Left forelimb (tissue), 1 donor: ENCODE measurements around the gene SCD5.

Experiments
- DNase-seq: peaks from one replicate; pipeline ENCODE4 v3.0.0-alpha.2; 2018; ENCODE audit warnings: low spot score

The SCD5 gene

DNA sequence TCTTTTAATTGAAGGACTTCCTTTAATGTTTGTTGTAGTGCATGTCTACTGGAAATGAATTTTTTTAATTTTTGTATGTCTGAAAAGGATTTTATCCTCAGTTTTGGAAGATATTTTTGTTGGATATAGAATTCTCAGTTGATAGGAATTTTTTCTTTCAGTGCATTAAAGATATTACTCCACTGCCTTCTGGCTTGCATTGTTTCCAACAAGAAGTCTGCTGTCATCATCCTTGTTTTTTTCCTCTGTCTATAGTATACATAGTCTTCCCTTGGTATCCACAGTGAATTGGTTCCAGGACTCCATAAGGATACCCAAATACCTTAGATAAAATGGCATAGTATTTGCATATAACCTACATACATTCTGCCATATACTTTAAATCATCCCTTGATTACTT is 33.5 kb downstream of the SCD5 start:
- DNase-seq = no peak

DNA sequence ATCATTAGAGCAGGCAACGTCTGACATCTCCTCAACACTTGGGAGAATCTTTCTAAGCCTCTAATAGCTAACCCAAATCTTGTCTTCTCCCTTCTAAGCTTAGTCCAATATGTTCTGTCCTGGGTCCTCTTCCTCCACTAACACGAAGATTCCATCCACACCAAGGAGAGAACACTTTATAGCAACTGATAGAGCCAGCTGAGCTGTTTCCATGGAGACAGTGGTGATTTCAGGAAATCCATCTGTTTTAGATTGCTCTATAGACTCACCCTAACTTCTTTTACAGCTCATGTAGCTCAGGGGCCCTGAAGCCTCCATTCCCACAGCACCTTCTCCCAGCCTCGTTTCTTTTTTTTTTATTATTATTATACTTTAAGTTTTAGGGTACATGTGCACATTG is 37.4 kb downstream of the SCD5 start:
- DNase-seq = no peak

DNA sequence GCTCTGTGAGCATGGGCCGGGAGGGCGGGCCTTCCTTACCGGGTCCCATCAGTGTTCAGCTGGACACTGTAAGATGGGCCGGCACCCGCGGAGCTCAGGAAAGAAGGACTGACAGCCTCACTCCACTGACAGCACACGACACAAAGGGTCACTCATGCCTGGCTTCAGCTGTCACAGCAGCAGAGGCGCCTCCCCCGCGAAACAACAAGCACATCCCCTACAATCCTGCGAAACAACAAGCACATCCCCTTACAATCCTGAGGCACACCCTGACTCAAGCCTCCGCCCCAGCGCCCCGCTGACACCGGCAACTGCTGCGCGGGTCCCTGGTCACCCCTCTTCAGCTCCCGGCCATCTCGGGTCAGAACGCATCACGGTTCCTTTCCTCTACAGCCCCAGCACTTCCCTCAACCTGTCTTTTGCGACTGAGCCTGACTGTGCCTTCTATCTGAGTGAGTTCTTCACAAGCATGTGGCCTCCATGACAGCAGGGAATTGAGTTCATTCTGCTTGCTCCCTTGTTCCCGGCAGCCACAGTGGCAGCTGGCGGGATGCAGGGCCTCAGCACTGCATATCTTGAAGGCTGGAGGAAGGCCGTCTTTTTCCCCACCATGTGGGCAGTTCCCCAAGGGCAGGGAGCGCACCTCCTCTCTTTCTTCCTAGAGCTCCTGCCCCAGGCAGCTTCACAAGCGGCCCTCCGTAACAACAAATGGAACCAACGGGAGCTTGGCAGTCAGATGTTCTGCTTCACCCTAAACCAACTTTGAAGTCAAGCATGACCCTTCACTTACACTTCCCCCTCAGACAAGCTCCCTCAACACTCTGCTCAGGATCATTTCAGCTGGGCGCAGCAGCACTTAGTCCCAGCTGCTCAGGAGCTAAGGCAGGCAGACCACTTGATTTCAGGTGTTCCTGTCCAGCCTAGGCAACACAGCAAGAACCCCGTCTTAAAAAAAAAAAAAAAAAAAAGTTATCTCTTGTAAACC is 39.6 kb downstream of the SCD5 start:
- DNase-seq = no peak

DNA sequence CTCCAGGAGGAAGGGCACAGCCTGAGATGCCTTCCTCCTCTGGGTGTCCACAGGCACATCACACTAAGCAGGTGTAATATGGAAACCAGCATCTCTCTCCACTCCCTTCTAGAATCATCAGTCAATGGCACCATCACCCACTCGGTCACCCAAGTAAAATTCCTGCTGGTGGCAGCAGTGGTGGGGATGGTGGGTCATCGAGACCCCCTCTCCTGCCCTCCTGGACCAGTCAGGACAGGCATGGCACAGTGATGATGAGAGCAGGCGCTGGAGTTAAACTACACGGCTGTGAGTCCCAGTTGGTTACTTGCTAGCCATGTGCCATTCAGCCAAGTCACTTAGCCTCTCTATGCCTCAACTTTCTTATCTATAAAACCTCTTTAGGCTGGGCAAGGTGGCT is 42.5 kb downstream of the SCD5 start:
- DNase-seq = no peak

DNA sequence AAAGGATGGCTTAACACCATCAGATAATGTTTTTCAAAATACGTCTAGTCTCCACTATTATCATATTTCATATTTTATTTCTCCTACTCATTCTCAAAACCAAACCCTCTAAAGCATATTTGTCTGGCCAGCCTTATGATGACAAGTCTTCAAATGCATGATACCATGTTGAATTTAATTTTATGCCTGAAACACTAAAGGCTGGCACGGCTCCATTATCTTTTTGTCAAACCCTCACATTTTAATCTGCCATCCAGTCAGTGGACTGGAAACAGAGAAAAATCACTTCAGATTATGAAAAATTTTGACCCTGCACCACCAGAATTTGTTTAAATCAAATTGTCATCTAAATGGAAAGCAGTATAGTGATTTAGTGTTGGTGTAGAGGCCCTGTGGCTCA is 42.9 kb downstream of the SCD5 start:
- no peak for DNase-seq

DNA sequence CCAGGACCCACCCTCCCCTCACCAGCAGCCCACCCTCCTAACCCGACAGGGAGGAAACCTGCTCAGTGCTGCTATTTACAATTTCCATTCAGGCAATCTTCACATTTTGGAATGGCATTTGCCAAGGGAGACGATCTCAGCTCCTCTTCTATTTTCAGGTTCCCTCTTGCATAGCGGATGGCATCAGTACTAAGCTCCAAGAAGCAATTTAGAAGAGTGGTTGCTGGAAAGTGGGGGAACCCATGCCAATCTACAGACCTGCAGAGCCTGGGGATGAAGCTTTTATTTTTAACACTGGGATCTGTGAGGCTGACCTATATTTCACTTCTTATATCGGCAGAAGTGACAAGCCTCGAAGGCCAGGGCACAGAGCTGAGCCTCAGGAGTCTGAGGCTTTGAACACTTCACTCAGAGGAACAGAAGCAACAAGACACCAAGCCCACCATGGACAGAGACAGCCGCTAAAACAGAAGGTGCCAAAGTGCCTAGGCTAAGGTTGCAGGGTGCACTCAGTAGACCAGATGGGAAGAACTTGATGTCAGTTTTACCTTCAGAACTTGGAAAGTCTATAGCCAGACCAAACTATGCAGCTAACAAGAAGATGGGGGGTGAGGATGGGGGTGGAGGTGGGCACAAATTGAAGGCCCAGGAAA is 44.0 kb downstream of the SCD5 start:
- DNase-seq = no peak

DNA sequence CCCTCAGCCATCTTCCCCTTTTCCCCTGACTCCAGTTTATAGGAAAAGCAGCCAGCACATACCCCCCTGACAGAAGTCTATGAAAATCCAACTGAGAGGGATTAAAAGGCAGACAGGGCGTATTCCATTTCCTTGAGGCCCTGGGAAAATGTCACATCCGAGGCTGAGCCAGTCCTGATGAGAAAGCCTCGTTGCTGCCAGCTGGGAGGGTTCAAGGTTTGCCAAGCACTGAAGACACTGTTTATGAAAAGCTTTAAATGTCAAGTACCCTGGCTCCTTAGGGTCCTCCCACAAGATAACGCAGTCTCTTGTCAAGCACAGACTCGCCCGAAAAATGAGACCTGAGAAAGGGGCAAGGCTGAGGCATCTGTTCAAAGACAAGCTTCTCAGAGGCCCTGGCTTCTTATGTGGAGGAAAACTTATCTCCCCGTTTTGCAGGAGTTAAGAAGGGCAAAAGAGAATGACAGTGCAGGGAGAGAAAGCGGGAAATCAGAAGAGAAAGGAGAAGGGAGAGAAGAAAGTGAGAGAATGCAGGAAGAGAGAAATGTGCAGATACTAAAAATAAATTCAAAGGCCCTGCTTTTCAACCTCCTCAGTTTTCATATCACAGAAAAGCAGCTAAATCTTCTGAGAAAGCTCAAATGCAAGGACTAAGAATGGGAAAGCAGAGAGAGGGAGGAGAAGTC is 44.7 kb downstream of the SCD5 start:
- DNase-seq = no peak

DNA sequence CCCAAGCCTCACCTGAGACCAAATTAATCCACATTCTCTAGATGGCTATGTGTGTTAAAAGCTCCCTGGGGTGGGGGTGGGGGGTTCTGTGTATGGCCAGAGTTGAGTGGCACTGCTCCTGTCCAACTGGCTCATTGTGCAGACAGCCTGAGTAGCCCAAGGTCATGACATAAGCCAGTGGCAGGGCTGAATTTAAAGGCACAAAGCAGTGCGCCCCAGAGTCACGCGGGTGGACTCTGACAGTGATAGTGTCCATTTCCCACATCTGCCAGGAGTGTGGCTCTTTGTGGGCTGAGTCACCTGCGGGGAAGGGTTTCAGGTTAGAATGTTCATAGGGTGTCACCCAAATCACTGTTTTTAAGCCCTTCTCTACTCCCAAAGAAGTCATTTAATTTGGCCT is 45.4 kb downstream of the SCD5 start:
- DNase-seq = no peak

DNA sequence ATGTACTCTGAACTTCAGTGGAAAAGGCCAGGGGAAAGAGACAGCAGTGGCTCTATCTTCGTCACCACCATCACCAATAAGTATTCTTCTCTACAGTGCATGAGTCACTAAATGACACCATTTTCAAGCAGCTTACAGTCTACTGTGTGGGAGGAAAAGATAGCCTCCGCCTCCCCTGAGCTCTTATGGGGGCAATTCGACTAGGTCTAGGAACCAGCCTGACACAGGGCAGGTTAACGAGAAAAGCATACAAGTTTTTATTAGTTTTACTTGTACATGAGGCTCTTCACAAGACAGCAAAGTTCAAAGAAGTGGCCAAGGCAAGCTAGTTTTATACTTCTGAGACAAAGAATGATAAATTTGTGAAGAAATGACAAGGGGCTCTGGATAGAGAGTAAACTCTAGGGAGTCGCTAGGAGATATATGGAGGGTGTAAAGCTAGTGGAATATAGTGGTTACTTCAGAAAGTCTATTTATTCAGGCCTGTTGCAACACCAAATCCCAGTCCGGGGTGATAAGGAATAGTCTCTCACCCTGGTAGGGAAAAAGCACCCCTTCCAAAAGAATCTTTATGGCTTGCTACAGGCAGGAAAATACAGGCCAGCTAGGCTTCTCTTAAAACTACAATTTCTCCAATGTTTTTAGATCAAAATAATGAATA is 49.7 kb downstream of the SCD5 start:
- DNase-seq = no peak

DNA sequence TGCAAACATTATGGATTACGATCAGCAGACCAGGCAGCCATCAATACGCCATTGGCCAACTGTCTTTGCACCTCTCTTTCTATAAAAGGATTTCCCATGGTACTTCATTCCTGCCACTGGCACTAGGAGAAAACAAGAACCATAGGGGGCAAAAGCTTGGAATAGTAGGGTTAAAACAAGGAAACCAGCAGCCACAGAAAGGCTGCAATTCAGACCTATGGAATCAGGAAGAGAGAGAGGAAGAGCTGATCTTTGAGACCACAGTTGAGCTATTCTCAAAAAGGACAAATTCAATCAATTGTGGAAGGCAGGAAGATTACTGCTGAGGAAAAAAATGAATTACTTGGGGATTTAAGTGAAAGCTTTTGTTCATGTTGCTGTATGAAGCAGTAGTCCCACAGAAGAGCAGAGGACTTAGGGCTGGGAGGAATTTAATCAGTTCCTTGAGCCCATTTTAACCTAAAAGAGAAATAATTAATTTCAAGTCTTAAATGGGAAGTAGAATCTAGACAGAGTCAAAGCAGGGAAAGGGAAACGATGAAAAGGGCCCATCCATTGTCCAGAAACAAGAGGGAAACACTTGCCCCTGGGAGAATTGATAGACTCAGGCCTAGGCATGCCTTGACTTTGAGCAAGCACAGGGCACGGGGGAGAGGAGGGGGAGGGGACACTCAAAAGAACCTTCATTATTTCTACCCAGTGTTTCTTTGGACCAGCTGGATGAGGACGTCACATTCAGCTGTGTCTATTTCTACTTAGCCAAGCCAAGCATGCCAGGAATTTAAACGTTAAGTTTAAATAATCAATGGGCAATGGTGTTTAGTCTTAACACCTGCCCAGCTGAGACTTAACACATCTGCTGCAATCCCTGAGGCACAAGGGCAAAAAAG is 50.7 kb downstream of the SCD5 start:
- no peak for DNase-seq

DNA sequence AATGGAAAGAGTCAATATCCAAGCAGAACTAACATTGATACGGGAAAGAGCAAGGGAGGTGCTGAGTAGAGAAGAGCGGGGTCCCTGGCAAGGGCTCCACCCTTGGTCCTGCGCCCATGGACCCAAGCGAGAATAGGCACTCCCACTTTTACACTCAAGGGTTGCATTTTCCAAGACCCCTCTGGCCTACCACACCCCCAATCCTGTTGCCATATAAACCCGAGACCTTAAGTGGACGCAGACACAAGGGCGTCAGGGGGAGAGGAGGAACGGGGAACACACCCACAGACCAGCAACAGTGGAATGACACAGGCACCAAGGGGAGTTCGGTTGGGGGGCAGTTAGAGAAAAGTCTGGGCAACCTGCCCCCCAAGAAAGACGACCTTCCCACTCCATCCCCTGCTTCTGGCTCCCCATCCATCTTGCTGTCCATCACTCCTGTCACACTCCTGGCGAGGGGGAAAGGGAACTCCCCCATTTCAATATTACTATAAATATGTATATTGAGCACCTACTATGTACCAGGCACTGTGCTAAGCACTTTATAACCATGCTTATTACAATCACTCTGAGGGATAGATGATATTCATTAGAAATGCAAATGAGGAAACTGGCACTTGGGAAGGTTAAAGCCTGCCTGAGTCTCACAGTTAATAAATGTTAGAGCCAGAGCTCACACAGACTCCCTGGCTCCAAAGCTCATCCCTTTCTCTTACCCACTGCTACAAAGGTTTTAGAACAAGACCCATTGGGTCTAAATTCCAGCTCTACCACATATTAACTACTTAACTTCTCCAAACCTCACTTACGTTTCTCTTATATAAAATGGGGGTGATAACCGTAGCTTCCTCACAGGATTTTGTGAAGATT is 51.7 kb downstream of the SCD5 start:
- DNase-seq = no peak

DNA sequence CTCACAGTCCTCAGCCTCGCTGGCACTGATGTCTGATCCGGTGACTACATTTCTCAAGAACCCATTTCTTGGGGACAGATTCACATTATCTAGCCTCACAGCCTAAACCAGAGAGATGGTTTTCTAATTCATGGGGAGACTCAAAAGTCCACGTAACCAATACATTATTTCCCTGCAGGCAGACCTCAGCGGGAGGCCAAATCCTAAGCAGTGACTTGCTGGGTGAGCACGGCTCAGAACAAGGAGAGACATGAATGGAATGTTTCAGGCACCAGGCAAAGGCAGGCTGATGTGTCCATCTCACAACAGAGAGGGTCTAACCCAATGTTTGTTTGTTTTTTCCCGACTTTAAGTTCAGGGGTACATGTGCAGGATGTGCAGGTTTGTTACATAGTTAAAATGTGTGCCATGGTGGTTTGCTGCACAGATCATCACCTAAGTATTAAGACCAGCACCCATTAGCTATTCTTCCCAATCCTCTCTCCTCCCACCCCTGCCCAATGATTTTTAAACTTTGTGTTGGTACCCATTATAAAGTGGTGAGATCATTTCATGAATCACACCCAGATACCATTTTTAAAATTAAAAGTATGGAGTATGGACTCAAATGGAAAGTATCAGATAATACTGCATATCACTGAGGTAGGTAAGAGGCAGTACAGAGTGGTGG is 53.3 kb downstream of the SCD5 start:
- no peak for DNase-seq

DNA sequence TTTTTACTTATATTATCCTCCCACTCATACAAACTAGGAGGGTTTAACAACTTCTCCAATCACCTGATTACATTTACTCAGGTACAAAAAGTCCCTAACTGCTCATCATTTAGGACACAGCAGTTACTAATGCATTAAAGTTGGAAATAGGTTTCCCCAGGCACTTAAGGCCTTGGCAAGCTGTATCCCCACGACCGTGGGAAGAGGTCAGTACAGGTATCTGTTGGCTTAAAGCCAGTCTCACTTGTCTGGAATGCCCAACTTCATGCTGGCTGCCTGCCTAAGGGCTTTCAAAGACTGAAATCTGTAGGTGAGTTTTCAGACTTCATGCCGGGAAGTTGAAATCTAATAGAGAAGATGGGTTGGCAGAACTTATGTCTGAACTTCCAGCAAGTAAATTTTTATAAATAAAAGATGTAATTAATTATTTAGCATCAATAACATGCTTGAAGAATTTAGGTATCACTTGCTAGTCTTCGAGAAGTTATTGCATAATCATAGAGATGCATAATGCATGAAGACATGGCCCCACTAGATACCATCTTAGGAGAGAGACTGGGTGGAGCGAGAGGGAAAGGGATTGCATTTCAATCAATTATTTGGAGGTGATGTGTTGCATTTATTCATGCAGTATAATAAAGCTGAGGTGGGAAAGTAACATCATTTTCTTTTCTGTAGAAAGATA is 54.2 kb downstream of the SCD5 start:
- DNase-seq = no peak

DNA sequence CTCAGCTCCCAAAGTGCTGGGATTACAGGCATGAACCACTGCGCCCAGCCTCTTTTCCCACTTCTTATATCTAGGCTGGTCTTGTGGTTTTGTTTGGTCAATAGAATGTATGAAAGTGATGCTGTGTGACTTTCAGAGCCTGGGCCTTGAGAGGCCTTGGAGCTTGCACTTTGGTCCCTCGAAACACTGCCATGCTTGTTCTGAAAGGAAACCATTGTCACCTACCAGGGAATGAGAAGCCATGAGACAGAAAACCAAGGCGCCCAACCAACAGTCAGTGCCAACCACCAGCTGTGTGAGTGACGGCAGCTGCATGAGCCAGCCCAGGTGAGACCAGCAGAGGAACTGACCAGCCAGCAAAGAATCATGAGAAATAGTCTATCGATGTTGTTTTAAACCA is 57.4 kb downstream of the SCD5 start:
- DNase-seq = no peak

DNA sequence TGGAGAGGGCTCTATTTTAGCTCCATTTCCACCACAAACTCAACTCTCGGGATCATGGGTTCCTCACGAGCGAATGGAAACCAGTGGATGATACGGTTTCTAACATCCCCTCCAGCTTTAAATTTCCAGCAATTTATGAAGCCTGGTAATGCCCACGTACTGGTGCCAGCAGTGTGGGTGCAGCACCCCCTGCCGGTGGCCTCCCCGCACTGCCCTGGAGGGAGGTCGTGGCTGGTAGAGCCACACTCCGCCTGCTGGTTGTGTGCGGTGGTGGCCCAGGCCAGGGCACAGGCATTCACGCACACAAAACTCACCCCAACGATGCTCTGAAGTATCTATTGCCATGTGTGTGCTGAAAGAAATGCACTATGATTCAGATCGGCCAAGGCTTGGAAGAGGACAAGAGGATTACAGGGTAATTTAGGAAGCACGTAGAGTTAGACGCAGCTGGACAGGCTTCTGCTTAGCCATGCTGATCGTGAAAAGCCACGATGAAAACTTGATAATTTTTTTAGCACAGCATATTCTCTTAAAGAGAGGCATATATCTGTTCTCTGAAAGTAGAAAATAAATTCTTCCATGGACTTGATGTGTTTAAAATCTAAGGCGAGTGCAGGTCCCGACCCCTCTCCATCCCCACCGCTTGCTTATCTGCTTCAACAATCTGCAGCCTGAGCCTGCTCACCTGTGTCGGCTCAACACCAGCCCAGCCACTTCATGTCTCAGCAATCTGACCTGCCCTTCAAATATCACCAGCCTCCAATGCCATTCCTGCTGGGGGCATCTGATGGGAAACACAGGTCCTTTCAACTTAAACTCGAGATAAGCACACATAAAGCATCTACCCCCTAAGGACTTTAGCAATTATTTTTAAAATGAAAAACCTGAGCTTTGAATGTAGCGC is 59.1 kb downstream of the SCD5 start:
- DNase-seq = peak; percentile 76

DNA sequence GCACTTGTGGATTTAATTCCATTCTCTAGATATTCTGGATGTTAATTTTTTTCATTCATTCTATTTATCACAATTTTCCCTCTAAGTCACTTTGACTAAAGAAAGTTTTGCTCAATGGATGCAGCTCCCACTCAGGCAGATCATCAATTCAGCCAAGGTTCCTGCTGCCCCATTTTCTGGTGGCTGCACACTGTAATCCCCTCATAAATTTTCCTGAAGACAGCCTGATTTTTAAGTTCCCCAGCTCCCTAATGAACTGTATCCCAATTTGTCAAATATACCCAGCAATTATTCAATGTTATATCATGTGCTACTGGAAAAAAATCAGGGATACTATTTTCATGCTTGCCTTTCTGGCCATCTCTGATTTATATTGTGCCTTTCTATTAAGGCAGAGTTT is 61.2 kb downstream of the SCD5 start:
- DNase-seq = no peak

DNA sequence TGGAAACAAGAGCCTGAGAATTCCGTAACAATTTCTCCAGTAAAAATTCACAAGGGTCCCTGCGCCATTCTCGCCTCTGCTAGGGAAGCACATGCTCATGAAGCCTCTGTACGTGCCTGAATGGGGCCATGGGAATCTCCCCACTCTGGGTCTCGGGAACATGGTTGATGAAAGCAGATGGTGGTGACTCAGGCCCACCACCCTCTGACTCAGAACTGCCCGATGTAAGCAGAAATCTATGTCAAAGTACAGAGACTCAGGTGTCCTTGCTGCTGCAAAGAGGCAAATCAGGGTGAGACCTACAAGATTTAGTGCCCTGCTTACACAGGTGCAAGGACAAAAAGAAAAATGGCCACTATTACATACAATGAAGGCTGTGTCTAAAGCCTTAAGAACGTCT is 65.0 kb downstream of the SCD5 start:
- no peak for DNase-seq

DNA sequence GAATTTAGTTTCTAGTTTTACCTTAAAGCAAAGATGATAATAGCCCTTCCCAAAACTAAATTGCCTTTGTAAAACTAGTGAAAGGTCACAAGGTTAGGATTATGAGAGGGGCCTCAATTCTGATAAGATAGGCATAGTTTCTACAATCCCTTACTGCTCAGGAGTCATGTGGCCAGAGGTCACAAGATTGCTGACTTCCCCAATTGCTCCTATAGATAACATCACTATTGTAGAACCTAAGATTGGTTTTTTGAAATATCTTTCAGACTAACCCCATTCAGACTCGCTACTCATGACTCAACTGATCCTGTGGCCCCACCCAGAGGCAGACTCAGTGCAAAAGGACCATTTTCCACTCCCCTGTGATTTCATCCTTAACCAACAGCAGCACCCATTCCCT is 70.3 kb downstream of the SCD5 start:
- DNase-seq = no peak
